ENCODE measurements around the gene NUDT22. TPM values are rescaled to one million over a fixed set of nuclear protein-coding genes. Genes with fewer than 3 reads are reported as not detected.

The NUDT22 gene
- total RNA-seq, 1 experiment from 2014 or later, result 34.2 TPM

DNA sequence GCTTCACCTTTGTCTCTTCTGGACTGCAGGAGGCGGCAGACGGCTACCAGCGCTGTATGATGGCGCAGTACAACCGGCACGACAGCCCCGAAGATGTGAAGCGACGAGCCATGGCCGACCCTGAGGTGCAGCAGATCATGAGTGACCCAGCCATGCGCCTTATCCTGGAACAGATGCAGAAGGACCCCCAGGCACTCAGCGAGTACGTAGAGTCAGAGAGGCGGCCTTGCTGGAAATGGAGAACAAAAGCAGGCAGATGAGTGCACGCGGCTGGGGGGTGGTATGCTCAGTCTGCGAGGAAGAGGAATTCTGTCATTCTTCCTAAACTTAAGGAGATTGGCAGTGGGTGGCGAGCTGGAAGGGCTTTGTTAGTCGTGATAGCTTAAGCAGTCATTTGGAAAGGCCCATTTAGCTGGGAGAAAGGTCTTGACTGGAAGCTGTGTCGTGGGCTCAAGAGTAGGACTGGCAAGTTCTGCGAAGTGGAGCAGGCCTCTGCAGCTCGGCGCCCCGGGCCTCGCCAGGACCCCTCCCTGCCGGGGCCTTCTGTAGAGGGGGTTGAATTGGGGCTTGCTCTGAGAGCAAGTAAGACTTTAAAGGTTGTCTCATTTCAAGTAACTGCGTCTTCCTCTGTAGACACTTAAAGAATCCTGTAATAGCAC is 22.5 kb upstream of the NUDT22 start:
- Histone ChIP-seq H3K36me3 (peaks cover 70% of the 10 kb centered on the region), H3K9me3 (no peaks in the 10 kb centered on the region), H3K4me3 (no peak overlapping the region), H3K27me3 (no peaks in the 10 kb centered on the region)
- DNase-seq, result no peak

DNA sequence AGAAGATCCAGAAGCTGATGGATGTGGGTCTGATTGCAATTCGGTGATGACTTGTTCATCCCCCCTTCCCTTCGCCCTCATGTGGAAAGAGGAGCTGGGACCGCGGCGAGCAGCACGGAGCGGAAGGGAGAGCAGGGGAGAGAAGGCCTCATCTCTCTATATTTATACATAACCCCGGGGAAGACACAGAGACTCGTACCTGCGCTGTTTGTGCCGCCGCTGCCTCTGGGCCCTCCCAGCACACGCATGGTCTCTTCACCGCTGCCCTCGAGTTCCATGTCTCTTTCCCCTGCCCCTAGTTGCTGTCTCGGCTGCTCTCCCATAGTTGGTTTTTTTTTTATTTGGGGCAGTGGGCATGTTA is 22.0 kb upstream of the NUDT22 start:
- peaks cover 65% of the 10 kb centered on the region for H3K36me3 ChIP-seq
- H3K27me3 ChIP-seq, result no peaks in the 10 kb centered on the region
- no peaks in the 10 kb centered on the region for H3K9me3 ChIP-seq
- no peak overlapping the region for H3K4me3 ChIP-seq
- DNase-seq, result no peak

- Histone ChIP-seq H3K4me3 (no peak overlapping the region), H3K9me3 (no peaks in the 10 kb centered on the region), H3K36me3 (peaks cover 65% of the 10 kb centered on the region), H3K27me3 (no peaks in the 10 kb centered on the region)
- peak; percentile 76 for DNase-seq
Measured at GRCh38 chr11:64204464-64204989, 21.5 kb upstream of the NUDT22 start.

DNA sequence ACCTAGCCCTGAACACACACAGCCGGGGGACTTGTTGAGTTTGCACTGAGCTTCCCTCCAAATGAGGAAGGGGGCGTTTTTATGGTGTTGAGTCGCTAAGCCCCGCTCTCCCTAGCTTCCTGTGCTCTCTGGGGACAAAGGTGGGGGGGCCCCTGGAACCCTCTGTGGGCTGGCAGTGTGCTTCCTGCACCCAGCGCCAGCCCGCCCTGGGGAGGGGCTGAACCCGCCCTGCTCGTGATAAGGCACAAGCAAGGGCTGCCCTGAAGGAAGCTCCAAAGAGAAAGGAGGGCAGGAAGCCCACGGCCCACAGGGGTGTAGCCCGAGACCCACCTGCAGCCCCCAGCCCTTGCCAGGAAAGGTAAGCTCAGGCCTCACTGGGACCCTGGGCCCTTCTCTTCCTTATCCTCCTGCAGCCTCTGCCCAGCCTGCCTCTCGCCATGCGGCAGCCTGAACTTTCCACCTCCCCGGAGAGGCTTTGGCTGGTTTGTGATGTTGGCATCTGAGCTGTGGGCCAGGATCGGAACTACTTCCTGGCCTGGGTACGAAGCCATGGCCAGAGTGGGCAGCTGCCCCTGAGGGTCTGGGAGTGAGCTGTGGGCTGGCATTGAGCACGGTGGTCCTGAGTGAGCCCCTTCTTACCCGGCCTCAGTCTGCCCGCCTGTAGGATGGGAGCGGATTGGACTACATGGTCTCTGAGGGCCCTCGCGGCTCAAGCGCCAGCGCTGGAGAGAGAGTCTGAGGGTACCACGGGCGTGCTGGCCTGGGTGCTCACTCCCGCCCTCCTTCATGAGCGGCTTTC is 19.4 kb upstream of the NUDT22 start, which contains the start of gene FERMT3:
Gene FERMT3, plus strand, starts transcription at position 265 of the 799 bp plus-strand sequence. CDS start 644 bp downstream, outside the sequence.
- no peak within 1 kb of the TSS for H3K4me3 ChIP-seq
- DNase-seq, result no peak
- peaks cover 52% of the 10 kb centered on the region for H3K36me3 ChIP-seq

GRCh38 chr11:64207256-64208085 is 18.6 kb upstream of the NUDT22 start:
- H3K4me3 ChIP-seq, result no peak overlapping the region
- H3K36me3 ChIP-seq, result peaks cover 48% of the 10 kb centered on the region
- DNase-seq, result no peak

More for the DNA sequence above, 19.4 kb upstream of the NUDT22 start, which contains the start of gene FERMT3:
- Histone ChIP-seq H3K9me3 (no peaks in the 10 kb centered on the region), H3K27me3 (no peaks in the 10 kb centered on the region)

DNA sequence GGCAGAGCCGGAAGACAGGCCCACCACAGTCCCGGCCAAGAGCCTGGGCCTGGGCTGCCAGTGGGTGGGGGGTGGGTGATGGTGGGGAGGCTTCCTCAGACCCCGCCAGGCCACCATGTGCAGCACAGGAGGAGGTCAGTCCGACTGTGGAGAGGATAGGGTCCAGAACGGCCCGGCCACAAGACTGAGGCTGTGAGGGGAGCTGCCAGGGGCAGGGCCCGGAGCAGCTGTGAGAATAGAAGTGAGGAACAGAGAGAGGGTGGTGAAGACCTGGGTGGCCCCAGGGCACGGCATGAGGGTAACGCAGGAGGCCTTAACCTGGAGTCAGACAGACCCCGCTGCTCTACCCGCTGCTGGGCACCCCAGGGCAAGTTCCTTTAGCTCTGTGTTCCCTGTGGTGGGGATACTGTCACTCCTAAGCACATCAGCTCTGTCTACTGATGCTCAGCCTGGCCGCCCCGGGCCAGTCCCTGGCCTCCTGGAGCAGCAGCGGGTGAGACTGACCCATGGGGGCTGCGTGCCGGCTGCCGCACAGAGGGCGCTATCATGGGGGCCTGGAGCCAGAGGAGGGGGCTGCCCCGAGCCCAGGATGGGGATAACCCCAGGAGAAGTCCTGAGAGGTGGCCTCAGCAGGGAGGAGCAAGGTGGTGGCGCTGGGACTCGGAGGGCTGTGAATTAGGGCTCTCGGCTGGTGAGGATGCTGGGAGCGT is 17.8 kb upstream of the NUDT22 start:
- no peak for DNase-seq
- Histone ChIP-seq H3K9me3 (no peaks in the 10 kb centered on the region), H3K4me3 (no peak overlapping the region), H3K36me3 (peaks cover 40% of the 10 kb centered on the region), H3K27me3 (no peaks in the 10 kb centered on the region)

More at GRCh38 chr11:64207256-64208085, 18.6 kb upstream of the NUDT22 start:
- no peaks in the 10 kb centered on the region for H3K27me3 ChIP-seq
- H3K9me3 ChIP-seq, result no peaks in the 10 kb centered on the region

GRCh38 chr11:64208796-64209562 is 17.1 kb upstream of the NUDT22 start:
- Histone ChIP-seq H3K4me3 (no peak overlapping the region), H3K9me3 (no peaks in the 10 kb centered on the region), H3K27me3 (no peaks in the 10 kb centered on the region), H3K36me3 (peaks cover 33% of the 10 kb centered on the region)
- no peak for DNase-seq

- Histone ChIP-seq H3K4me3 (no peak overlapping the region), H3K36me3 (peaks cover 27% of the 10 kb centered on the region), H3K27me3 (no peaks in the 10 kb centered on the region), H3K9me3 (no peaks in the 10 kb centered on the region)
- DNase-seq, result no peak
Measured at GRCh38 chr11:64209563-64209843, 16.6 kb upstream of the NUDT22 start.

DNA sequence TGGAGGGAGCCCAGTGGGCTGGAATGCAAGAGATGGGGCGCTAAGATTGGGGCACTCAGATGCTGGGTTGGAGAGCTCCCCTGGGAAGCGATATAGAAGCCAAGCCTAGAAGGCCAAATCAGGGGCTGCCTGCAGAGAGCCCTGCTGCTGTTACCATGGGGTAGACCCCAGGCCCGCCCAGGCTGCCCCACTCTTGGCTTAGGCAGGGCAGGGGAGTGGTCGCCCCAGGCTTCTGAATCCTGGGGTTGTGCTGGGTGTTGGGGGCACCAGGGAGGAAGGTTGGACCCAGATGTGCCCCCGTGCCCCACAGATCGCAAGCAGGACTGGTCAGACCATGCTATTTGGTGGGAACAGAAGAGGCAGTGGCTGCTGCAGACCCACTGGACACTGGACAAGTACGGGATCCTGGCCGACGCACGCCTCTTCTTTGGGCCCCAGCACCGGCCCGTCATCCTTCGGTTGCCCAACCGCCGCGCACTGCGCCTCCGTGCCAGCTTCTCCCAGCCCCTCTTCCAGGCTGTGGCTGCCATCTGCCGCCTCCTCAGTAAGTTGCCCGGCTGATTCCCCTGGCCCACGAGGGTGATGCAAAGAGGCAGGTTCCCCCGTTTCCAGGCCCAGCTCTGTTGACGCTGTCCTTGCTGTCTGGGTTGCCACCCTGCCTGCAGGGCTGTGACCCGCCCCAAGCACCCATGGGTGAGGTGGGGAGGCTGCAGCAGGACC is 15.6 kb upstream of the NUDT22 start:
- no peaks in the 10 kb centered on the region for H3K27me3 ChIP-seq
- no peak for DNase-seq
- no peaks in the 10 kb centered on the region for H3K9me3 ChIP-seq
- peaks cover 18% of the 10 kb centered on the region for H3K36me3 ChIP-seq
- H3K4me3 ChIP-seq, result no peak overlapping the region

GRCh38 chr11:64211181-64211872 is 14.7 kb upstream of the NUDT22 start:
- DNase-seq, result no peak
- Histone ChIP-seq H3K27me3 (no peaks in the 10 kb centered on the region), H3K4me3 (no peak overlapping the region), H3K9me3 (no peaks in the 10 kb centered on the region), H3K36me3 (peaks cover 9% of the 10 kb centered on the region)

DNA sequence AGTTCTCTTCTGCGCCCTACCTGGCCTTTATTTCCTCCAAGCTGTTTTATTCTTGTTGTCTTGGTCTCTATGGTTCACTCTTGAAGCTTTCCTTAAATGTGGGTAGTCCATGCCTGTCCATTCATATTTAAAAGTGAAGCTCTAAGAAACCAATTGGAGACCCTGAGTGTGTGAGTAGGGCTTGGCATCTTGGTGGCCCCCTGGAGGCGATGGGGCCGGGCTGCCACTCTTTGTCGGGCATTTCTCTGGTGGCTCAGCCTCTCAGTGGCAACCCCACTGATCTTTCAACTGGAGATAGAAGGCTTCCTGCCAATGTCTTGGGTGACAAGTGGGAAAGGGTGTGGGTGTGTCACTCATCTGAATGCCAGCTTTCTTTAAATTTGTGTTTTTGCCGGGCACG is 9.2 kb upstream of the NUDT22 start:
- Histone ChIP-seq H3K36me3 (peaks cover 7% of the 10 kb centered on the region; the same call in 1 of the 2 replicates), H3K27me3 (no peaks in the 10 kb centered on the region), H3K4me3 (no peak overlapping the region), H3K9me3 (no peaks in the 10 kb centered on the region)
- no peak for DNase-seq

DNA sequence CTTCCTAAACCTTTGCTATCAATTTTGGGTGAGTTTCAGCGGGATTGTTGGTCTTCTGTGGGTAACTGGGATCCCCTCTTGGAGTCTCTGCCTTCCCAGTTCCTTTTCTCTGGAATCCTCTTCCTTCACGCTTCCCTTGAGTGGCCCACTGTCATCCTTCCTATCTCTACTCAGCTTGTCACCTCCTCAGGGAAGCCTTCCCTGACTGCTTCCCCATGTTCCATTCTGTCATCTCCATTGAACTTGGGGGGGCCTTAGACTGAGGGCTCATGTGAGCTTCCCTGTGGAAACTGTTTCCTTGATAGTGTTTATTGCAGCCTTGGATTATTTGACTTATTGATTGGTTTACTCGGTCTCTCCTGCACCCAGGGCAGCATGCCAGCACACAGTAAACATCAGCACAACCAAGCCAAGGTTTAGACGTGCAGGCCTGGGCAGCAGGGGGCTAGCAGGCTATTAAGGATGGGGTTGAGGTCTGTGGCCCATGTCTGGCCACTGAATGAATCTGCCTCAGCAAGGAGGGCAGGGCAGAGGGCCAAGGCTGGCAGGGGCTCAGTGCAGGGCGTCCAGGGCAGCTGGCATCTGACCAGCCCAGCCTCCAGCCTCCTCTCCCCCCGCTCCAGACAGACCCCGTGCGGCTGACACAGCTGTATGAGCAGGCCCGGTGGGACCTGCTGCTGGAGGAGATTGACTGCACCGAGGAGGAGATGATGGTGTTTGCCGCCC is 7.3 kb upstream of the NUDT22 start:
- Histone ChIP-seq H3K27me3 (no peaks in the 10 kb centered on the region), H3K36me3 (peaks cover 7% of the 10 kb centered on the region; the same call in 1 of the 2 replicates), H3K9me3 (no peaks in the 10 kb centered on the region), H3K4me3 (no peak overlapping the region)
- DNase-seq, result no peak

- H3K36me3 ChIP-seq, result peaks cover 7% of the 10 kb centered on the region; the same call in 1 of the 2 replicates
- H3K27me3 ChIP-seq, result no peaks in the 10 kb centered on the region
- H3K9me3 ChIP-seq, result no peaks in the 10 kb centered on the region
- no peak for DNase-seq
- no peak overlapping the region for H3K4me3 ChIP-seq
Measured at GRCh38 chr11:64219354-64219684, 6.8 kb upstream of the NUDT22 start.

GRCh38 chr11:64219755-64220154 is 6.3 kb upstream of the NUDT22 start:
- Histone ChIP-seq H3K27me3 (no peaks in the 10 kb centered on the region), H3K36me3 (peaks cover 7% of the 10 kb centered on the region; the same call in 1 of the 2 replicates), H3K9me3 (no peaks in the 10 kb centered on the region), H3K4me3 (no peak overlapping the region)
- DNase-seq, result no peak
